H9 (cell line): ENCODE data around the gene BMP7. TPM values are rescaled to one million over a fixed set of nuclear protein-coding genes. Genes with fewer than 3 reads are reported as not detected.

Source experiments
- DNase-seq: peaks from one replicate; pipeline ENCODE4 v3.0.0-alpha.2; 2017
- H2AFZ ChIP-seq: one replicate; pipeline ENCODE4 v1.6.1; 2013; ENCODE audit warnings: mild to moderate bottlenecking, low read length, control low read depth, moderate library complexity
- H2AK5ac ChIP-seq: 2 replicates; pipeline ENCODE4 v1.6.1; 2013; ENCODE audit warnings: low read length, control low read depth, mixed read lengths; ENCODE audit not compliant: insufficient read length
- H2BK120ac ChIP-seq: one replicate; pipeline ENCODE4 v1.6.1; 2013; ENCODE audit warnings: low read depth, mild to moderate bottlenecking, low read length, control low read depth, inconsistent platforms; ENCODE audit not compliant: poor library complexity, severe bottlenecking
- H2BK12ac ChIP-seq: 2 replicates; pipeline ENCODE4 v1.6.1; 2013; ENCODE audit warnings: low read length, control low read depth, mixed read lengths, low read depth; ENCODE audit not compliant: insufficient read length
- H2BK15ac ChIP-seq: 2 replicates; pipeline ENCODE4 v1.6.1; 2013; ENCODE audit warnings: low read depth, low read length, control low read depth
- H2BK20ac ChIP-seq: one replicate; pipeline ENCODE4 v1.6.1; 2013; ENCODE audit warnings: low read depth, mild to moderate bottlenecking, low read length, control low read depth, inconsistent platforms; ENCODE audit not compliant: poor library complexity, severe bottlenecking
- H2BK5ac ChIP-seq: 2 replicates; pipeline ENCODE4 v1.6.1; 2013; ENCODE audit warnings: low read length, control low read depth, mixed read lengths; ENCODE audit not compliant: insufficient read length
- H3K14ac ChIP-seq: 2 replicates; pipeline ENCODE4 v1.6.1; 2013; ENCODE audit warnings: low read length, control low read depth; ENCODE audit not compliant: insufficient read depth
- H3K18ac ChIP-seq: 2 replicates; pipeline ENCODE4 v1.6.1; 2013; ENCODE audit warnings: low read depth, mild to moderate bottlenecking, mixed read lengths, low read length, control low read depth; ENCODE audit not compliant: insufficient read length
- H3K23ac ChIP-seq: 2 replicates; pipeline ENCODE4 v1.6.1; 2013; ENCODE audit warnings: low read length, control low read depth, mixed read lengths, low read depth; ENCODE audit not compliant: insufficient read length
- H3K23me2 ChIP-seq: 2 replicates; pipeline ENCODE4 v1.6.1; 2013; ENCODE audit warnings: low read depth, mild to moderate bottlenecking, mixed read lengths, low read length, control low read depth; ENCODE audit not compliant: insufficient read length, poor library complexity, severe bottlenecking
- H3K27ac ChIP-seq: 2 replicates; pipeline ENCODE4 v1.5.1; 2013; ENCODE audit warnings: low read length, control low read depth, mixed read lengths, low read depth; ENCODE audit not compliant: insufficient read length
- H3K27me3 ChIP-seq: 2 replicates; pipeline ENCODE4 v1.6.1; 2013; ENCODE audit warnings: low read length, control low read depth, inconsistent platforms; ENCODE audit not compliant: insufficient read depth
- H3K4ac ChIP-seq: 2 replicates; pipeline ENCODE4 v1.6.1; 2013; ENCODE audit warnings: low read depth, mild to moderate bottlenecking, control low read depth, inconsistent platforms, low read length, moderate library complexity
- H3K4me1 ChIP-seq: 2 replicates; pipeline ENCODE4 v1.6.1; 2013; ENCODE audit warnings: low read length, control low read depth, inconsistent platforms; ENCODE audit not compliant: insufficient read depth
- H3K4me2 ChIP-seq: 2 replicates; pipeline ENCODE4 v1.6.1; 2013; ENCODE audit warnings: low read length, control low read depth, mixed read lengths; ENCODE audit not compliant: insufficient read length, insufficient read depth
- H3K56ac ChIP-seq: 2 replicates; pipeline ENCODE4 v1.6.1; 2013; ENCODE audit warnings: low read depth, mild to moderate bottlenecking, mixed read lengths, low read length, control low read depth; ENCODE audit not compliant: insufficient read length
- H3K79me1 ChIP-seq: 2 replicates; pipeline ENCODE4 v1.6.1; 2013; ENCODE audit warnings: low read depth, mild to moderate bottlenecking, moderate library complexity, low read length, control low read depth, inconsistent platforms; ENCODE audit not compliant: insufficient read depth, poor library complexity, severe bottlenecking
- H3K79me2 ChIP-seq: 2 replicates; pipeline ENCODE4 v1.6.1; 2013; ENCODE audit warnings: low read length, control low read depth, inconsistent platforms; ENCODE audit not compliant: insufficient read depth
- H3K9ac ChIP-seq: 2 replicates; pipeline ENCODE4 v1.6.1; 2013; ENCODE audit warnings: low read length, control low read depth, mixed read lengths; ENCODE audit not compliant: insufficient read length; ENCODE audit errors: extremely low read depth
- H3K9me3 ChIP-seq: one replicate; pipeline ENCODE4 v1.6.1; 2013; ENCODE audit warnings: low read depth, low read length, inconsistent platforms; ENCODE audit not compliant: control insufficient read depth
- H3T11ph ChIP-seq: one replicate; pipeline ENCODE4 v1.6.1; 2013; ENCODE audit warnings: mild to moderate bottlenecking, low read length, control low read depth, inconsistent platforms
- H4K20me1 ChIP-seq: one replicate; pipeline ENCODE4 v1.6.1; 2013; ENCODE audit not compliant: control insufficient read depth, insufficient read length, insufficient read depth
- H4K5ac ChIP-seq: 2 replicates; pipeline ENCODE4 v1.6.1; 2013; ENCODE audit warnings: low read depth, mild to moderate bottlenecking, mixed read lengths, low read length, control low read depth; ENCODE audit not compliant: insufficient read length
- H4K8ac ChIP-seq: replicated peaks from 2 replicates; pipeline ENCODE4 v1.6.1; 2013; ENCODE audit warnings: low read length, control low read depth, mixed read lengths, low read depth; ENCODE audit not compliant: insufficient read length
- H4K91ac ChIP-seq: 2 replicates; pipeline ENCODE4 v1.6.1; 2013; ENCODE audit warnings: low read depth, mild to moderate bottlenecking, moderate library complexity, mixed read lengths, low read length, control low read depth; ENCODE audit not compliant: insufficient read length
- H3K27ac Mint-ChIP-seq, 3 experiments: 2 replicates in 2 of 3; 3 replicates in 1 of 3; pipeline ENCODE4 v1.8.0; 2020 to 2021; ENCODE audit warnings: mixed read lengths in 3 of 3, mild to moderate bottlenecking in 1 of 3, moderate library complexity in 1 of 3
- H3K27me3 Mint-ChIP-seq: 2 replicates; pipeline ENCODE4 v1.8.0; 2021; ENCODE audit warnings: low read depth, mild to moderate bottlenecking, moderate library complexity, mixed read lengths
- H3K36me3 Mint-ChIP-seq, 3 experiments: 2 replicates in 2 of 3; 3 replicates in 1 of 3; pipeline ENCODE4 v1.8.0; 2020 to 2021; ENCODE audit warnings: low read depth in 3 of 3, mixed read lengths in 3 of 3; ENCODE audit not compliant: insufficient read depth in 1 of 3
- H3K4me1 Mint-ChIP-seq, 2 experiments: 2 replicates each; pipeline ENCODE4 v1.8.0; 2020; ENCODE audit warnings: mixed read lengths in 2 of 2
- H3K4me3 Mint-ChIP-seq, 2 experiments: 2 replicates in 1 of 2; 3 replicates in 1 of 2; pipeline ENCODE4 v1.8.0; 2020 to 2021; ENCODE audit warnings: mild to moderate bottlenecking in 2 of 2, mixed read lengths in 2 of 2, moderate library complexity in 1 of 2
- H3K9me3 Mint-ChIP-seq, 2 experiments: 2 replicates in 1 of 2; 3 replicates in 1 of 2; pipeline ENCODE4 v1.8.0; 2020; ENCODE audit warnings: mild to moderate bottlenecking in 2 of 2, mixed read lengths in 2 of 2, moderate library complexity in 1 of 2
- CTCF ChIP-seq: fragments of 200-600 bp; sonication (generic); conservative IDR thresholded peaks from 3 replicates; pipeline ENCODE4 v1.8.0; 2021; ENCODE audit warnings: antibody characterized with exemption, mild to moderate bottlenecking
- WGBS: extraction: QIAGEN DNeasy Blood & Tissue Kit; methylation state at CpG from one replicate; pipeline ENCODE4 v1.1.7; 2013; ENCODE audit warnings: missing lambda C conversion rate, low lambda C conversion rate, mixed read lengths; ENCODE audit not compliant: insufficient read length; ENCODE audit errors: extremely low coverage; 5-methylcytosine and 5-hydroxymethylcytosine counted together
- total RNA-seq: library from RNA; stranded (reverse); gene quantifications from 2 replicates; pipeline ENCODE4 v1.2.1, GENCODE V29; 2021

The BMP7 gene
- total RNA-seq, 1 experiment from 2014 or later: 17.7 TPM

GRCh38 chr20:57247292-57247965 lies 19.0 kb downstream of the BMP7 start:
- DNase-seq: no peak
- H3K27me3 Mint-ChIP-seq: no peaks in the 10 kb centered on the region; the same call in 1 of the 2 replicates
- Histone ChIP-seq H3K9me3 (no peaks in the 10 kb centered on the region), H3K79me1 (no peaks in the 10 kb centered on the region), H2BK12ac (no peak overlapping the region), H3K27me3 (no peaks in the 10 kb centered on the region), H4K20me1 (no peaks in the 10 kb centered on the region), H3K23ac (no peak overlapping the region), H3K23me2 (no peaks in the 10 kb centered on the region), H2AK5ac (no peak overlapping the region), H3K4me1 (peaks cover 2% of the 10 kb centered on the region), H3K79me2 (no peaks in the 10 kb centered on the region), H2AFZ (no peak overlapping the region), H2BK15ac (no peak overlapping the region), H3K4me2 (no peak overlapping the region), H2BK120ac (no peak overlapping the region), H3K4ac (no peak overlapping the region), H2BK5ac (no peak overlapping the region), H2BK20ac (no peak overlapping the region), H3K27ac (no peak overlapping the region), H3T11ph (no peak overlapping the region), H4K91ac (no peak overlapping the region), H3K18ac (no peak overlapping the region), H3K56ac (no peak overlapping the region), H4K5ac (no peak overlapping the region), H3K9ac (no peak overlapping the region), H4K8ac (no peak overlapping the region), H3K14ac (no peak overlapping the region)
- peaks cover 0 to 3% of the 10 kb centered on the region in 2 experiments; a peak in 3 of 5 replicates for H3K9me3 Mint-ChIP-seq
- H3K36me3 Mint-ChIP-seq: peaks cover 0 to 6% (median 5%) of the 10 kb centered on the region in 3 experiments; a peak in 4 of 7 replicates
- no CpG with 5 or more reads among the region's 8 CpGs for WGBS
- H3K27ac Mint-ChIP-seq: no peak overlapping the region
- H3K4me1 Mint-ChIP-seq: peaks cover 25 to 27% of the 10 kb centered on the region in 2 experiments
- H3K4me3 Mint-ChIP-seq: no peak overlapping the region
- TF ChIP-seq CTCF: no peak
